HuH-7 (cell line): ENCODE measurements around the gene IGSF1.
A peak's percentile ranks its signal among the peaks of the same experiment; 100 is the strongest.
"Not testable (repeated sequence)": the region's sequence is repeated elsewhere in the genome, so short reads cannot be mapped to it uniquely, and the experiment has no call there.

Experiments used
- DNase-seq: peaks from one replicate; pipeline ENCODE4 v3.0.0; 2011; ENCODE audit warnings: low spot score

IGSF1 gene

GRCh38 chrX:131264665-131265064, 24.4 kb downstream of the IGSF1 start:
- no peak for DNase-seq

GRCh38 chrX:131264053-131264452, 25.1 kb downstream of the IGSF1 start:
- DNase-seq: no peak

- DNase-seq: peak; percentile 43
Observed at GRCh38 chrX:131262738-131263679, 26.1 kb downstream of the IGSF1 start.

GRCh38 chrX:131262200-131262599, 26.9 kb downstream of the IGSF1 start:
- no peak for DNase-seq

- DNase-seq: no peak
Observed at GRCh38 chrX:131257367-131257766, 31.7 kb downstream of the IGSF1 start.

- not testable (repeated sequence) for DNase-seq
Observed at GRCh38 chrX:131250984-131251738, 37.9 kb downstream of the IGSF1 start.

GRCh38 chrX:131239057-131239456, 50.0 kb downstream of the IGSF1 start:
- no peak for DNase-seq

GRCh38 chrX:131237363-131237762, 51.7 kb downstream of the IGSF1 start:
- DNase-seq: no peak

GRCh38 chrX:131235768-131236545, 53.1 kb downstream of the IGSF1 start:
- no peak for DNase-seq

- DNase-seq: no peak
Observed at GRCh38 chrX:131227608-131228007, 61.5 kb downstream of the IGSF1 start.

- DNase-seq: no peak
Observed at GRCh38 chrX:131226591-131226990, 62.5 kb downstream of the IGSF1 start.

GRCh38 chrX:131225078-131225477, 64.0 kb downstream of the IGSF1 start:
- DNase-seq: no peak
